A549 (cell line): ENCODE data around the gene TRNT1.

Experiments
- ESRRA ChIP-seq: fragments of 150-350 bp; IDR thresholded peaks from 2 replicates; pipeline ENCODE4 v1.6.1; 2014; ENCODE audit warnings: mild to moderate bottlenecking, low read length, borderline replicate concordance
- RCOR1 ChIP-seq: fragments of 150-350 bp; IDR thresholded peaks from 2 replicates; pipeline ENCODE4 v1.6.1; 2014; ENCODE audit warnings: antibody characterized with exemption, low read length, low read depth
- TF ChIP-seq, protein P1 (sequence below): fragments of >200 bp; sonication (Bioruptor Twin); formaldehyde crosslinking; IDR thresholded peaks from 3 replicates; pipeline ENCODE4 v1.5.1; 2016

DNA sequence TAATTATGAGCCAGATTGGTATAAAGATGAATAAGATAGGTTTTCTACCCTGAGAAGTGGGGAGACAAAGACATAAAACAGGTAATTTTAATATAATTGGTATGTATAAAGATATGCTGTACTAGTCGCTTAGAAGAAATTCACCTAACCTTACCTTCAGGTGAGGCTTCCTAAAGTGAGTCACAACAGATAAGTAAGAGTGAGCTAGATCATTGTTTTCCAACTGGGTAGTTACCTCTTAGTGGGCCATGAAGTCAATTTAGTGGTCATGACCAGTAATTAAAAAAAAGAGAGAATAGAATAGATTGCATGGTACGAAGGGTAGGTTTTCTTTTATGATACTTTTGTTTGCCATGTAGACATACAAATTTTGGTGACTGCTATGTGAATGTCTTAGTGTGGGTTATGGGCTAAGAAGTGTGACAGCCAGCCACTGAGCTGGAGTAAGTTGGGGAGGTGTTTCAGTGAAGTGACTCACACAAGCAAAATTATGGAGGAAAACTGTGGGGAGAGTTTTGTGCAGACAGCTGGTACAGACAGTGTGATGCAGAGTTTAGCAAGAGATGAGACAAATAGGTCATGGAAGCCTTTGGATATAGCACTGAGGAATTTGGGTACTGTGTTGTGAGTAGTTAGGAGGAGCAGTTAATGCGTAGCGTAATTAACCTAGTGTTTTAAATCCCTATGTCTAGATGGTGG lies 8.2 kb downstream of the TRNT1 start:
- TF ChIP-seq ESRRA (no peak), RCOR1 (no peak)
- TF ChIP-seq, protein P1, sequence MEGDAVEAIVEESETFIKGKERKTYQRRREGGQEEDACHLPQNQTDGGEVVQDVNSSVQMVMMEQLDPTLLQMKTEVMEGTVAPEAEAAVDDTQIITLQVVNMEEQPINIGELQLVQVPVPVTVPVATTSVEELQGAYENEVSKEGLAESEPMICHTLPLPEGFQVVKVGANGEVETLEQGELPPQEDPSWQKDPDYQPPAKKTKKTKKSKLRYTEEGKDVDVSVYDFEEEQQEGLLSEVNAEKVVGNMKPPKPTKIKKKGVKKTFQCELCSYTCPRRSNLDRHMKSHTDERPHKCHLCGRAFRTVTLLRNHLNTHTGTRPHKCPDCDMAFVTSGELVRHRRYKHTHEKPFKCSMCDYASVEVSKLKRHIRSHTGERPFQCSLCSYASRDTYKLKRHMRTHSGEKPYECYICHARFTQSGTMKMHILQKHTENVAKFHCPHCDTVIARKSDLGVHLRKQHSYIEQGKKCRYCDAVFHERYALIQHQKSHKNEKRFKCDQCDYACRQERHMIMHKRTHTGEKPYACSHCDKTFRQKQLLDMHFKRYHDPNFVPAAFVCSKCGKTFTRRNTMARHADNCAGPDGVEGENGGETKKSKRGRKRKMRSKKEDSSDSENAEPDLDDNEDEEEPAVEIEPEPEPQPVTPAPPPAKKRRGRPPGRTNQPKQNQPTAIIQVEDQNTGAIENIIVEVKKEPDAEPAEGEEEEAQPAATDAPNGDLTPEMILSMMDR = no peak
